CD4-positive, alpha-beta T cell treated with Interleukin-2 at 100 ng/mL for 4 hours (primary cell): ENCODE measurements around the gene ATP13A2.
"Not testable (repeated sequence)": the region's sequence is repeated elsewhere in the genome, so short reads cannot be mapped to it uniquely, and the experiment has no call there.

Experiments used
- DNase-seq: peaks from one replicate; pipeline ENCODE4 v3.0.0-alpha.2; 2020; ENCODE audit warnings: low spot score

ATP13A2 gene

GRCh38 chr1:16978139-16978538, 33.6 kb downstream of the ATP13A2 start:
- DNase-seq = no peak

GRCh38 chr1:16977377-16977776, 34.4 kb downstream of the ATP13A2 start:
- no peak for DNase-seq

DNA sequence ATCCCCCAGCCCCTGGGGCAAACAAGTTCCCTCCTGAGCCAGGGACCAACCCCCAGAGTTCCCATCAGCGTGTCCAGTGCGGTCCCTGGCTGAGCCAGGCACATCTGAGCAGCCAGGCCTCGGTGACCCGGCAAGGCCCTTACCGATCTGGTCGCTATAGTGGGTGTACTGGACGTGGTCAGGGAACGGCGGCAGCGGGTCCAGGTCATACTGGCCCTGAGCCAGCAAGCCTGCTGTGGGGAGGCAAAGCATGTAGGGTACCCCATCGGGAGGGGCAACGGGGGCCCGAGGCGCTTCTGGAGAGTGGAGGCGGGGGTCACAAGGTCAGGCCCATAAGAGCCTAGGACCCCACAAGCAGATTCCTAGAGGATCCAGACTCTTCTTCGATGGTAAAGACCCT, 34.8 kb downstream of the ATP13A2 start:
- no peak for DNase-seq

- DNase-seq = no peak
Observed at GRCh38 chr1:16975838-16976237, 35.9 kb downstream of the ATP13A2 start.

GRCh38 chr1:16975211-16975610, 36.5 kb downstream of the ATP13A2 start:
- no peak for DNase-seq

- DNase-seq = no peak
Observed at GRCh38 chr1:16973215-16973614, 38.5 kb downstream of the ATP13A2 start.

DNA sequence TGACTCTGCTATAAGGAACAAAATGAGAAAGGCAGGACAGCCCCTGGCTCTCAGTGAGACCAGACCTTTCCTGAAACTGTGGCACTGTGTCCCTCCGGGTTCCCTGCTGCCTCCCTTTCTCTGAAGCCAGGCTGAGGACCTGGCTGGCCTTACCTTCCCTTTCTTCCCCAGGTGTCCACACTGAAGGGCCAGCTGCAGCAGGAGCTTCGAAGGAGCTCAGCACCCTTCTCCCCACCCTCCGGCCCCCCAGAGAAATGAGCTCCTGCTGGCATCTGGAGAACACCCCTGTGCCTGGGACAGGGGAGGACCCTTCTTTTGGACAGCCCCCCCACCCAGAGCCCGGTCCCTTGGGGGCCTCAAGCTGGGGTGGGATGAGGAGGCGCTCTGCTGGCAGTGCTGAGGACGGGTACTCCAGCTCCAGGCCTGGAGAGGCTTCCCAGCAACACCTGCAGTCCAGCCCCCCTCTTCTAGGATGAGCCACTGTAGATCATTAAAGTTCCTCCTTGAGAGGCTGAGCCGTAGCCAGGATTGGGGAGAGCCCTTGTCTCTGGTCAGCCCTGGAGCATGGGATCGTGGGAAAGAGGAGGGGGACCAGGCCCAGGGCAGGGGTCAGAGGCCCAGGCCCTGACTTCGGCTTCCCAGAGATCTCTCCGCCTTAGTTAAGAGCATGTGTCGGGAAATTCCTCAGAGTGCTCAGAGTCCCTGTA, 39.4 kb downstream of the ATP13A2 start:
- DNase-seq = no peak

DNA sequence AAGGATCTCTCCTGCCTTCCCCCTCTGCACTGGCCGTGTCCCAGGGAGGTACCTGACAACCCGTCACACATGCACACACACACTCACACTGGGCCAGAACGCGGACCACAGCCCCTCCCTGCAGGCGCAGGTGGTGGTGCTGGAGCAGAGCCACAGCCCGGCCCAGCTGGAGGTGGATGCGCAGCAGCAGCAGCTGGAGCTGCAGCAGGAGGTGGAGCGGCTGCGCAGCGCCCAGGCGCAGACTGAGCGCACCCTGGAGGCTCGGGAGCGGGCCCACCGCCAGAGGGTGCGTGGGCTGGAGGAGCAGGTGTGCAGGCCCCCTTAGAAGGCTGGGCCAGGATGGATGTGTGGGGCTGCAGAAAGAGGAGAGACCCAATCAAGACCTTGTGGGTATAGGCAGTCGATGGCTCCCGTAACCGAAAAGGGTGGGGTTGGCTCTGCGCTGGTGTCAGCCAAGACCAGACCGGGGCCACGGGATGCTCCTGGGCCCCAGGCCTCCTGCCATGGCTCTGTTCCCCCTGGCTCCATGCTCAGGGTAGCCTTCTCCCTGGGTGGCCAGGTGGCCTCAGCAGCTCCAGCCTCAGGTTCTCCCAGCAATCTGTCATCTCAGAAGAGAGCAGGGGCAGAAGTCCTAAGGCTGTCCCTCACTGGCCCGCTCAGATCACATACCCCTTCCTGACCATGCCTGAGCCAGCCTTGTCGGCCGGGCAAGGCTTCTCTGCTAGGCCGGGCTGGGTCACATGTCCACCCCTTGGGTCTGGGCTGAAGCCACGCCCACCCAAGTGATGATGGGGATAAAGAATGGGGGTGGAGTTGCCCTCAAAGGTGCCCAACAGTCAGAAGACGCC, 40.2 kb downstream of the ATP13A2 start:
- no peak for DNase-seq

- no peak for DNase-seq
Observed at GRCh38 chr1:16970132-16970910, 41.4 kb downstream of the ATP13A2 start.

- no peak for DNase-seq
Observed at GRCh38 chr1:16969651-16970050, 42.1 kb downstream of the ATP13A2 start.

DNA sequence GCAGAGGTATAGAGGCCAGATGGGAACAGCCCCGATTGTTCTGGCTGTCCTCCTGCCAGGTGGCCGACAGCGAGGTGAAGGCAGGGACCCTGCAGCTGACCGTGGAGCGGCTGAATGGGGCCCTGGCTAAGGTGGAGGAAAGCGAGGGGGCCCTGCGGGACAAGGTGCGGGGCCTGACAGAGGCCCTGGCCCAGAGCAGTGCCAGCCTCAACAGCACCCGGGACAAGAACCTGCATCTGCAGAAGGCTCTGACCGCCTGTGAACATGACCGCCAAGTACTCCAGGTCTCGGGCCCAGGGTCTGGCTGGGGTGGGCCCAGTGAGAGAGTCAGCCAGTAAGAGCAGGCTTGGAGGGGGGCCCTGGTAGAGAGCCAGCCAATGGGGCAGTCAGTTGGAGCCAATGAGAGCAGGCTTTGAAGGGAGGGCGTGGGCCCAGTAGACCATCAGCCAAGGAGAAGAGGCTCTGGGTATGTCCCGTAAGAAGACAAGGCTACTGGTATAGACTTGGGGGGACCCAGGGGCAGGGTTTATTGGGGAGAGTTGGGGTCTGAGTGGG, 42.6 kb downstream of the ATP13A2 start:
- DNase-seq = no peak

DNA sequence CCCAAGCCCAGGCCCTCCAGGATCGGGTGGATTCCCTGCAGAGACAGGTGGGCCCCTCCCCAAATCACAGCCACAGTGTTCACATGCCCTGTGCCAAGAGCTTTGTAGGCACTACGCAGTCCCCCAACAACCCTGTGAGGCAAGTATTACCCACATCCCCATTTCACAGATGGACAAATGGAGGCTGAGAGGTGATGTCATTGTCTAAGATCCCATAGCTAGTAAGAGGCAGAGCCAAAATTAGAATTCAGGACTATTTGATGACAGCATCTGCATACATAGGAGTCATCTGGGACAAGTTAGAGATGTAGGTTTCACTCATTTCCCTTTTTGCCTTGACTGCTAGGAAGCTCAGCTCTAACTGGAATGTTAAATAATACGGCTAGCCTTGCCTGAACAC, 43.4 kb downstream of the ATP13A2 start:
- no peak for DNase-seq

DNA sequence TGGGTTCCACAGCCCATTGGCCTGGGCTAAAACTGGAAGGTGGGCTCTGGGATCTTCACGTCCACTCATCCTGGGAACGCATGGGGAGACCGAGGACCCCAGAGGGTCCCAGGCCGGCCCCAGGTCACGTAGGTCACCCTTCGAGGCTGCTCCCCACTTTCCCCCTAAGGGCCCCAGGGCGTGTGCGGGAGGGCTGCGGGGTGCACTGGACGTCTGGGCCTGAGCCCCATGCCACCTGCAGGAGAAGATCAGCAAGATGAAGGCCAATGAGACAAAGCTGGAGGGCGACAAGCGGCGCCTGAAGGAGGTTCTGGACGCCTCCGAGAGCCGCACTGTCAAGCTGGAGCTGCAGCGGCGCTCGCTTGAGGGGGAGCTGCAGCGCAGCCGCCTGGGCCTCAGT, 43.8 kb downstream of the ATP13A2 start:
- DNase-seq = no peak

- DNase-seq = no peak
Observed at GRCh38 chr1:16967095-16967575, 44.6 kb downstream of the ATP13A2 start.

DNA sequence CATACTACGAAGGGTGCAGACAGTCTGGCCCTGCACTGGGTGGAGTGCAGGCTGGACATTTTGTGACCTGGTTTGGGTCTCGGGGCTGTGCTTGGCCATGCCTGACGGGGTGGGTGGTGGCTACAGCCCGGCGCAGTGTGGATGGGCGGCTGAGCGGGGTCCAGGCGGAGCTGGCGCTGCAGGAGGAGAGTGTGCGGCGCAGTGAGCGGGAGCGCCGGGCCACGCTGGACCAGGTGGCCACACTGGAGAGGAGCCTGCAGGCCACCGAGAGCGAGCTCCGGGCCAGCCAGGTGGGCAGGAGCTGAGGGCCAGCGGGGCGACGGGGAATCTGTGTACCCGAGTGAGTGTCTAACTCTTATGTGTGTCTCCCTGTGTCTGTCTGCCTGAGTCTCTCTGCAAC, 45.4 kb downstream of the ATP13A2 start:
- DNase-seq = no peak

DNA sequence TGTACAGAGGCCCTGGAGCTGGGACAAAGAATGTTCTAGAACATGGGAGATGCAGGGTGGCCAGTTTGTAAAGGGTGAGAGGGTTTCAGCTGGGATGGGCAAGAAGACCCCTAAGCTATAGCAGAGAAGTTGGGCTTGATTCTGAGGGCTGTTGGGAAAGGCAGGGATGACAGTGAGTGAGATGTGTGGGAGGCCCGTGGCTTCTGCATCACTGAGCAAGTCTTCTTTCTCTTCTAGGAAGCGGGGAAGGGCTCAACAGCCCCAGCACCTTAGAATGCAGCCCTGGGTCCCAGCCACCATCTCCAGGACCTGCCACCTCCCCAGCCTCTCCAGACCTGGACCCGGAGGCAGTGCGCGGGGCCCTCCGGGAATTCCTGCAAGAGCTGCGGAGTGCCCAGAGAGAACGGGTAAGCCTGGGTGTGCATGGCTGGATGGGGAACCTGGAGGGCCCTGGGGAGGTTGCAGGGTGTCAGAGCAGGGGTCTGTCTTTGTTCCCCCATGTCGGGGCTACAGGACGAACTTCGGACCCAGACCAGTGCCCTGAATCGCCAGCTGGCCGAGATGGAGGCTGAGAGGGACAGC, 46.2 kb downstream of the ATP13A2 start:
- DNase-seq = no peak

DNA sequence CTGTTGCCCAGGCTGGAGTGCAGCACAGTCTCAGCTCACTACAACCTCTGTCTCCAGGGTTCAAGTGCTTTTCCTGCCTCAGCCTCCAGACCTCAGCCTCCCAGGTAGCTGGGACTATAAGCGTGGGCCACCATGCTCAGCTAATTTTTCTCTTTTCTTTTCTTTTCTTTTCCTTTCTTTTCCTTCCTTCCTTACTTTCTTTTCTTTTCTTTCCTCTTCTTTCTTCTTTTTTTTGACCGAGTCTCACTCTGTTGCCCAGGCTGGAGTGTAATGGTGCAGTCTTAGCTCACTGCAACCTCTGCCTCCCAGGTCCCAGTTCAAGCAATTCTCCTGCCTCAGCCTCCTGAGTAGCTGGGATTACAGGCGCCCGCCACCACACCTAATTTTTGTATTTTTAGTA, 47.6 kb downstream of the ATP13A2 start:
- DNase-seq = not testable (repeated sequence)

DNA sequence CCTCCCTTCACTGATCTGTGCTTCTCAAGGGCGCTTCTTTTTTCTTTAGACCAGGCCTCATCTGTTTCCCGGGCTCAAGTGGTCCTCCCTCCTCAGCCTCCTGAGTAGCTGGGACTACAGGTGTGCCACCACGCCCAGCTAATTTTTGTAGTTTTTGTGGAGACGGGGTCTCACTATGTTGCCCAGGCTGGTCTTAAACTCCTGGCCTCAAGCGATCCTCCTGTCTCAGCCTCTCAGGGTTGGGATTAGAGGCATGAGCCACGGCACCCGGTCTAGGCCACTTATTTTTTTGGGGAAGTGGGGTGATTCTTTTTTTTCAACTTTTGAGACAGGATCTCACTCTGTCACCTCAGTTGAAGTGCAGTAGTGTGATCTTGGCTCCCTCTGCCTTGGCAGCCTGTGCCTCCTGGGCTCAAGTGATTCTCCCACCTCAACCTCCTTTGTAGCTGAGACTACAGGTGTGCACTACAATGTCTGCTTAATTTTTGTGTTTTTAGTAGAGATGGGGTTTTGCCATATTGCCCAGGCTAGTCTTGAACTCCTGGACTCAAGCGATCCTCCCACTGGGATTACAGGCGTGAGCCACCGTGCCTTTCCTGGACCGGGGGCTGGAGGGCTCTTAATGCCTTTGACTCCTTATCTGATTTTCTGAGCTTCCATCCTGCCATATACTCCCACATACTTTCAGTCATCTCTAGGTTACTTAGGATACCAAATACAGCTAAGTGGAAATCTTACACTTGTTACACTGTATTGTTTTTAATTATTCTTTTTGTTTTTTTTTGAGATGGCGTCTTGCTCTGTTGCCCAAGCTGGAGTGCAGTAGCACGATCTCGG, 50.2 kb downstream of the ATP13A2 start:
- DNase-seq = no peak

DNA sequence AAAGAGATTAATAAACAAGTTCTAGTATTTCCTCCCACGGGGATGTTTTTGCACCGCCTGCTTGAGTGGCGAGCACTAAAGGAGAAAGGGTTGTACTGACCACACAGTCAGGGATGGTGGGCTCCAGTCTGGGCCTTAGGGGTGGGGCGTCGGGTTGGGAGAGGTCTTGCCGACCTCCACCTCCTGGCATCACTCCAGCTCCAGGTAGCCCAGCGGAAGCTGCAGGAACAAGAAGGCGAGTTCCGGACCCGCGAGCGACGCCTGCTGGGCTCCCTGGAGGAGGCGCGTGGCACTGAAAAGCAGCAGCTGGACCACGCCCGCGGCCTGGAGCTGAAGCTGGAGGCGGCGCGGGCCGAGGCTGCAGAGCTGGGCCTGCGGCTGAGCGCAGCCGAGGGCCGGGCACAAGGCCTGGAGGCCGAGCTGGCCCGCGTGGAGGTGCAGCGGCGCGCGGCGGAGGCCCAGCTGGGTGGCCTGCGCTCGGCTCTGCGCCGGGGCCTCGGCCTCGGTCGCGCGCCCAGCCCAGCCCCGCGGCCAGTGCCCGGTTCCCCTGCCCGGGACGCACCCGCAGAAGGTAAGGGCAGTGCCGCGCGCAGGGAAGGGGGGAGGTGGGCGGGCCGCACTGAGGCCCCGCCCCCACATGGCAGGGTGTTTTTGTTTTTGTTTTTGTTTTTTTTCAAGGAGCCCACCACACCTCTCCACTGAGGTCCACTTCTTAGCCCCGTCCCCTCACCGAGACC, 51.0 kb downstream of the ATP13A2 start:
- DNase-seq = peak; percentile 81

GRCh38 chr1:16958475-16958874, 53.3 kb downstream of the ATP13A2 start:
- DNase-seq = no peak
